Activated gamma-delta T cell treated with Interleukin-2 at 50 U/mL for 16 hours (primary cell): ENCODE data around the gene NOP58.
"Not testable (repeated sequence)": the region's sequence is repeated elsewhere in the genome, so short reads cannot be mapped to it uniquely, and the experiment has no call there.

ENCODE experiments used
- DNase-seq: peaks from one replicate; pipeline ENCODE4 v3.0.0-alpha.2; 2020

NOP58 gene

GRCh38 chr2:202265467-202266277 lies at the start of gene NOP58:
Gene NOP58, plus strand, starts transcription at chr2:202265763. Its CDS starts 179 bp downstream, at chr2:202265942.
- DNase-seq, result peak; percentile 85

- no peak for DNase-seq
Measured at GRCh38 chr2:202221873-202222272, 43.7 kb upstream of the NOP58 start.

GRCh38 chr2:202237787-202238233 lies 27.8 kb upstream of the NOP58 start:
- DNase-seq, result peak; percentile 4

- DNase-seq, result peak; percentile 89
Measured at GRCh38 chr2:202238234-202239197, 27.0 kb upstream of the NOP58 start, which contains the start of gene SUMO1. Gene SUMO1, minus strand, starts transcription at chr2:202238597. Its CDS starts 146 bp downstream, at chr2:202238451.

- DNase-seq, result not testable (repeated sequence)
Measured at GRCh38 chr2:202247710-202248109, 17.9 kb upstream of the NOP58 start.

- DNase-seq, result no peak
Measured at GRCh38 chr2:202249521-202250253, 15.9 kb upstream of the NOP58 start.

- DNase-seq, result no peak
Measured at GRCh38 chr2:202251494-202251893, 14.1 kb upstream of the NOP58 start.

- no peak for DNase-seq
Measured at GRCh38 chr2:202261531-202261930, 4.0 kb upstream of the NOP58 start.

- DNase-seq, result no peak
Measured at GRCh38 chr2:202267495-202267894, 1.9 kb downstream of the NOP58 start.

- DNase-seq, result no peak
Measured at GRCh38 chr2:202269585-202269984, 4.0 kb downstream of the NOP58 start.

- no peak for DNase-seq
Measured at GRCh38 chr2:202270487-202270886, 4.9 kb downstream of the NOP58 start.

GRCh38 chr2:202276078-202276720 lies 10.6 kb downstream of the NOP58 start:
- DNase-seq, result not testable (repeated sequence)

- no peak for DNase-seq
Measured at GRCh38 chr2:202278036-202278760, 12.6 kb downstream of the NOP58 start.

GRCh38 chr2:202278944-202279343 lies 13.4 kb downstream of the NOP58 start:
- DNase-seq, result no peak

- DNase-seq, result no peak
Measured at GRCh38 chr2:202286595-202286994, 21.0 kb downstream of the NOP58 start.

- no peak for DNase-seq
Measured at GRCh38 chr2:202289394-202290204, 24.0 kb downstream of the NOP58 start.

GRCh38 chr2:202290316-202290715 lies 24.8 kb downstream of the NOP58 start:
- DNase-seq, result no peak

GRCh38 chr2:202290970-202291369 lies 25.4 kb downstream of the NOP58 start:
- no peak for DNase-seq

- DNase-seq, result no peak
Measured at GRCh38 chr2:202299712-202300111, 34.1 kb downstream of the NOP58 start.

- DNase-seq, result no peak
Measured at GRCh38 chr2:202306034-202306433, 40.5 kb downstream of the NOP58 start.

GRCh38 chr2:202307690-202308089 lies 42.1 kb downstream of the NOP58 start:
- DNase-seq, result no peak
